HCT116 (cell line): Measurements from ENCODE around the gene TMEM184B. TPM values are rescaled to one million over a fixed set of nuclear protein-coding genes. Genes with fewer than 3 reads are reported as not detected.

Source experiments
- ATAC-seq: fragments of 200-7000 bp; cut with Tn5 transposase; 2 replicates; pipeline ENCODE4 v1.9.1; 2020; ENCODE audit warnings: mild to moderate bottlenecking, moderate library complexity
- BruUV-seq: library from RNA; stranded (reverse); fragments of 400-500 nt; replicated peaks from 2 replicates; lab custom pipeline; 2021; lab: Mats Ljungman, UMichigan
- CTCF ChIA-PET: fragments of 300-600 bp; sonication (Branson Sonifier 250); formaldehyde crosslinking; loops from one replicate; lab custom pipeline; 2021; ENCODE audit warnings: antibody characterized with exemption; lab: Charles Lee
- POLR2A ChIA-PET: fragments of 300-600, 350-600 bp; sonication (Branson Sonifier 250); formaldehyde crosslinking; loops from one replicate; lab custom pipeline; 2021; ENCODE audit warnings: antibody characterized with exemption; lab: Charles Lee
- RAD21 ChIA-PET, 2 experiments: fragments of 300-600 bp; sonication (Branson Sonifier 250); formaldehyde crosslinking; loops; one replicate each; lab custom pipeline; 2023; ENCODE audit warnings: low total read pairs in 2 of 2; ENCODE audit not compliant: uncharacterized antibody in 2 of 2, unreplicated experiment in 2 of 2, low non-redundant PET in 1 of 2; lab: Charles Lee
- DNase-seq: peaks from one replicate; pipeline ENCODE4 v3.0.0-alpha.2; 2010; ENCODE audit warnings: low read depth, low spot score
- H2AFZ ChIP-seq: fragments of 200-600 bp; shearing (Covaris generic), sonication (generic); 2 replicates; pipeline ENCODE4 v1.6.1; 2017; ENCODE audit warnings: low read depth, mixed run types, mixed read lengths, antibody characterized with exemption, low read length; ENCODE audit not compliant: poor library complexity, severe bottlenecking
- H3K27ac ChIP-seq: 2 replicates; pipeline ENCODE4 v1.5.1; 2012; ENCODE audit warnings: low read depth, low read length
- H3K27me3 ChIP-seq: fragments of 200-600 bp; sonication (generic); 2 replicates; pipeline ENCODE4 v1.6.1; 2016; ENCODE audit warnings: mixed run types, low read length, mixed read lengths; ENCODE audit not compliant: insufficient read depth
- H3K36me3 ChIP-seq, 2 experiments: fragments of 200-500 bp in 1 of 2; fragments of 200-600 bp in 1 of 2; sonication (Bioruptor generic) in 1 of 2; sonication (generic) in 1 of 2; 2 replicates each; pipeline versions ENCODE4 v1.5.1 to v1.6.1; 2014 to 2016; ENCODE audit warnings: low read length in 2 of 2, inconsistent platforms in 1 of 2, mixed read lengths in 1 of 2, mixed run types in 1 of 2; ENCODE audit not compliant: insufficient read depth in 2 of 2, control insufficient read depth in 1 of 2
- H3K4me1 ChIP-seq, 2 experiments: fragments of 200-600 bp in 1 of 2; sonication (generic) in 1 of 2; 2 replicates each; pipeline versions ENCODE4 v1.5.1 to v1.6.1; 2012 to 2017; ENCODE audit warnings: low read length in 2 of 2, inconsistent platforms in 1 of 2, mild to moderate bottlenecking in 1 of 2, mixed read lengths in 1 of 2, mixed run types in 1 of 2, moderate library complexity in 1 of 2; ENCODE audit not compliant: insufficient read depth in 2 of 2, control insufficient read depth in 1 of 2
- H3K4me2 ChIP-seq: fragments of 200-600 bp; sonication (generic); 2 replicates; pipeline ENCODE4 v1.6.1; 2017; ENCODE audit warnings: mixed run types, low read length, mixed read lengths
- H3K4me3 ChIP-seq, 2 experiments: fragments of 200-600 bp in 1 of 2; sonication (generic) in 1 of 2; replicated peaks in 1 of 2; 2 replicates each; pipeline ENCODE4 v1.5.1; 2011 to 2016; ENCODE audit warnings: low read length in 2 of 2, control low read depth in 1 of 2, low read depth in 1 of 2, mild to moderate bottlenecking in 1 of 2, mixed read lengths in 1 of 2, mixed run types in 1 of 2
- H3K79me2 ChIP-seq: fragments of 200-600 bp; sonication (generic); 2 replicates; pipeline ENCODE4 v1.6.1; 2017; ENCODE audit warnings: mild to moderate bottlenecking, mixed run types, low read length, moderate library complexity, mixed read lengths; ENCODE audit not compliant: insufficient read depth
- H3K9ac ChIP-seq: fragments of 200-600 bp; sonication (generic); 2 replicates; pipeline ENCODE4 v1.6.1; 2016; ENCODE audit warnings: low read length, mixed read lengths
- H3K9me2 ChIP-seq: fragments of 200-600 bp; sonication (generic), shearing (Covaris generic); 2 replicates; pipeline ENCODE4 v1.6.1; 2017; ENCODE audit warnings: mixed run types, mild to moderate bottlenecking, moderate library complexity; ENCODE audit not compliant: insufficient read depth
- H3K9me3 ChIP-seq, 2 experiments: fragments of 200-500 bp in 1 of 2; fragments of 200-600 bp in 1 of 2; sonication (Bioruptor generic) in 1 of 2; sonication (generic) in 1 of 2; 2 replicates each; pipeline ENCODE4 v1.6.1; 2014 to 2017; ENCODE audit warnings: low read length in 2 of 2, mixed read lengths in 2 of 2, inconsistent platforms in 1 of 2, low read depth in 1 of 2, mild to moderate bottlenecking in 1 of 2, mixed run types in 1 of 2, moderate library complexity in 1 of 2; ENCODE audit not compliant: control insufficient read depth in 1 of 2, insufficient read depth in 1 of 2
- H4K20me1 ChIP-seq: fragments of 200-600 bp; sonication (generic), shearing (Covaris generic); 2 replicates; pipeline ENCODE4 v1.6.1; 2017; ENCODE audit warnings: mixed run types, mild to moderate bottlenecking, moderate library complexity; ENCODE audit not compliant: insufficient read depth
- EGR1 ChIP-seq: IDR thresholded peaks from 2 replicates; pipeline ENCODE4 v1.6.1; 2012; ENCODE audit warnings: low read depth
- EZH2phosphoT487 ChIP-seq: fragments of 200-600 bp; IDR thresholded peaks from 2 replicates; pipeline ENCODE4 v1.6.1; 2018; ENCODE audit warnings: antibody characterized with exemption, borderline replicate concordance
- SRF ChIP-seq: IDR thresholded peaks from 2 replicates; pipeline ENCODE4 v1.6.1; 2012; ENCODE audit warnings: low read depth
- TCF7L2 ChIP-seq: IDR thresholded peaks from 2 replicates; pipeline ENCODE4 v1.7.0; 2011; ENCODE audit warnings: borderline replicate concordance, inconsistent platforms; ENCODE audit not compliant: insufficient read depth, insufficient read length; ENCODE audit errors: extremely low read depth
- YY1 ChIP-seq: IDR thresholded peaks from 2 replicates; pipeline ENCODE4 v1.6.1; 2011; ENCODE audit warnings: low read length, low read depth, moderate library complexity, mild to moderate bottlenecking; ENCODE audit not compliant: insufficient replicate concordance; ENCODE audit errors: extremely low read depth
- ZFX ChIP-seq: fragments of 450-650 bp; IDR thresholded peaks from 2 replicates; pipeline ENCODE4 v1.6.1; 2017
- intact Hi-C: fragments of 100-400 bp; cut with micrococcal nuclease; formaldehyde crosslinking; loops from 2 replicates; pipeline ENCODE4 v1.10.0; 2022
- total RNA-seq: library from RNA; stranded (reverse); gene quantifications from one replicate; pipeline ENCODE4 v1.2.1, GENCODE V29; 2021; ENCODE audit not compliant: unreplicated experiment
- TF ChIP-seq, protein P1 (sequence below): IDR thresholded peaks from 2 replicates; pipeline ENCODE4 v1.6.1; 2012

TMEM184B gene
- total RNA-seq, 1 experiment from 2014 or later: 66.0 TPM

DNA sequence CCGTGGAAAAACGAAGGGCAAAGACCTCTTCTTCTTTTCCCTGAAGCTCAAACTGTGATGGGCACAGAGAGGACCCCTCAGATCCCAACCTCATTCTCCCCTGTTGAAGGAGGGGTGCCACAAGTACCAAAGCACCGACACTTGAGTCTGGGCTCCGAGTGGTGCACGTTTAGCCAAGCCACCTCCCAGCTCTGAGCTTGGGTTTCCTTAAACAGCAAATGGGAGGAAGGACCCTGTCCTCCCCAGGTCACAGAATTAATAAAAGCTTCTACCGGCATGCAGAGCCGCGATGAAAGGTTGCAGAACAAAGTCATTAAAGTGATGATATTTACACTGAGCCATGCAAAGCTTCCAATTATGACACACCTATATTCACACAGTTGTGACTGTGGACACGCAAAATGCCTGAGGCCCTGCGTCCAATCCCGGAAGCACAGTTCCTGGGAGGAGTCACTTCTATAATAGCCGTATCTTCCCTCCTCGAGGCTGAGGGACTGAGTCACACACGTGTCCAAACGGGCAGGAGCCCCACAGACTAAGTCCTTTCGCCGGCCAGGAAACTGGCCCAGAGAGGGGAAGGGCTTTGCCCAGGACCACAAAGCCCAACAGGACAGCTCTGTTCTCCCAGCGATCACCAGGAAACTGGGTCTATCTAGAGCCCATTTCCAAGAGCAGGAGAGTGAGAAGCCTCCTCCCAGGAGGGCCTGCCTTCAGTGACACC is 45.3 kb upstream of the TMEM184B start (continued):
- TF ChIP-seq YY1 (peak; percentile 51), EZH2phosphoT487 (no peak)
- TF ChIP-seq, all 23 proteins: peak for 8

DNA sequence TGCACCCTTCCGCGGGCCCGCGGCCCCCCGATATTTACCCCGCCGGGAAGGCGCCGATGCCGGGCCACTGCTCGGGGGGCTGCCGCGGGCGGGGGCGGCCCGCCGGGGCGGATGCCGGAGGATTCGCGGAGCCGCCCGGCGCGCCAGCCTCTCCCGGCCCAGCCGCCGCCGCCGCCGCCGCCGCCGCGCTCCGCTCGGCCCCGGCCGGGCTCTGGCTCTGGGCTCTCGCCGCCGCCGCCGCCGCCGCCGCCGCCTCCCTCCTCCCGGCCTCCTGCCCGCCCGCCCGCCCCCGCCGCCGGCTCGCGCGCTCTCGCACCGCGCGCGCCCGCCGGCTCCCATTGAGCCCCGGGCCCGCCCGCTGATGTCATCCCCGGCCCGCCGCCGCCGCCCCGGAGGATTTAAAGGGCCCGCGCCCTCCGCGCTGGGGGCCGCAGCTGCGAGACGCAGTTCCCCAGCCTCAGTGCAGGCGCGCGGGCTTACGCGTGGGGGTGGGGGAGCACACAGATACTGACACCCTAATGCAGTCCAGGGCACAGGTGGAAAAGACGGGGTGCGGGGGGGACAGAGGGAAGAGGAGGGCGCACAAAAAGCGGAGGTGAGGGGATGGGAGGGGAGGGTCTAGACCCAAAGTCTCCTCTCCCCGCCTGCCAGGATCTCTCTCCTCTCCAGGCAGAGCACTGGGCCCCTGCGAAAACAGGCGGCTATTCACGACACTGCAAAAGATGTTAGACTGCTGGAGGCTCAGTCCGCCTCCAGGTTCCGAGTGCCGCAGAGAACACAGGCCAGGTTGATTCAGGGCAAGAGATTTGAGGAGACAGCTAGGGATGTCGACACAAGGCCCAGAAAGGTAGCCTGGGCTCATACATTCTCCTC is 44.5 kb upstream of the TMEM184B start, which contains the start of gene CSNK1E:
Gene CSNK1E, minus strand, starts transcription at position 312 of the 873 bp plus-strand sequence. CDS start 3,276 bp downstream, outside the sequence.
- CTCF ChIA-PET: no interaction called here
- H3K36me3 ChIP-seq: peaks cover 9 to 11% of the 10 kb centered on the region in 2 experiments; a peak in 3 of 4 replicates
- peak within 1 kb of the TSS; percentile 82 for H2AFZ ChIP-seq
- H3K27ac ChIP-seq: peak within 1 kb of the TSS; percentile 94
- peak; percentile 58 for TF ChIP-seq TCF7L2
- TF ChIP-seq SRF: no peak
- peak; percentile 62; the same call in 1 of the 2 replicates for TF ChIP-seq ZFX
- TF ChIP-seq EGR1: no peak
- TF ChIP-seq, protein P1, sequence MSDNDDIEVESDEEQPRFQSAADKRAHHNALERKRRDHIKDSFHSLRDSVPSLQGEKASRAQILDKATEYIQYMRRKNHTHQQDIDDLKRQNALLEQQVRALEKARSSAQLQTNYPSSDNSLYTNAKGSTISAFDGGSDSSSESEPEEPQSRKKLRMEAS: peak; percentile 72; the same call in 1 of the 2 replicates
- intact Hi-C loops: loop anchor here (5.0 kb wide), 1 partner anchor 100 kb away; no protein-coding TSS in a partner anchor
- H3K9me3 ChIP-seq: no peaks in the 10 kb centered on the region
- no TSS peak for BruUV-seq
- H4K20me1 ChIP-seq: peaks cover 7% of the 10 kb centered on the region; the same call in 1 of the 2 replicates
- H3K4me2 ChIP-seq: peak within 1 kb of the TSS; percentile 87
- no peaks in the 10 kb centered on the region for H3K27me3 ChIP-seq
- H3K9ac ChIP-seq: peak within 1 kb of the TSS; percentile 98
- H3K9me2 ChIP-seq: no peaks in the 10 kb centered on the region
- peak within 1 kb of the TSS; percentile 72 to 78 for H3K4me3 ChIP-seq
- POLR2A ChIA-PET: interaction anchor here (1.3 to 1.9 kb wide), 3 partner anchors 10 to 24 kb away, joined by 4 to 7 read pairs (median 7); no protein-coding TSS in a partner anchor
- DNase-seq (no peak), ATAC-seq (peak; percentile 54)
- RAD21 ChIA-PET: no interaction called here
- peaks cover 16 to 34% of the 10 kb centered on the region in 2 experiments for H3K4me1 ChIP-seq
- peaks cover 47% of the 10 kb centered on the region for H3K79me2 ChIP-seq
